GM23248 (cell line): ENCODE results near the gene KRTAP5-6. TPM values are rescaled to one million over a fixed set of nuclear protein-coding genes. Genes with fewer than 3 reads are reported as not detected.
A peak's percentile ranks its signal among the peaks of the same experiment; 100 is the strongest.

Source experiments
- DNase-seq: peaks from one replicate; pipeline ENCODE4 v3.0.0-alpha.2; 2015
- H2AFZ ChIP-seq: fragments of 200-600 bp; sonication (generic); 2 replicates; pipeline ENCODE4 v1.6.1; 2016; ENCODE audit warnings: antibody characterized with exemption
- H3F3A ChIP-seq: fragments of 200-600 bp; sonication (generic); 2 replicates; pipeline ENCODE4 v1.6.1; 2016; ENCODE audit warnings: mild to moderate bottlenecking, antibody characterized with exemption, mixed run types; ENCODE audit not compliant: insufficient read depth
- H3K27ac ChIP-seq: fragments of 200-600 bp; sonication (generic); 2 replicates; pipeline ENCODE4 v1.5.1; 2016; ENCODE audit warnings: mild to moderate bottlenecking
- H3K27me3 ChIP-seq: fragments of 200-600 bp; sonication (generic); replicated peaks from 2 replicates; pipeline ENCODE4 v1.6.1; 2016; ENCODE audit warnings: mild to moderate bottlenecking; ENCODE audit not compliant: insufficient read depth
- H3K36me3 ChIP-seq: fragments of 200-600 bp; sonication (generic); 2 replicates; pipeline ENCODE4 v1.6.1; 2016; ENCODE audit warnings: low read depth, mild to moderate bottlenecking
- H3K4me1 ChIP-seq: fragments of 200-600 bp; sonication (generic); 2 replicates; pipeline ENCODE4 v1.6.1; 2016; ENCODE audit warnings: mild to moderate bottlenecking; ENCODE audit not compliant: insufficient read depth
- H3K4me2 ChIP-seq: fragments of 200-600 bp; sonication (generic); one replicate; pipeline ENCODE4 v1.6.1; 2016; ENCODE audit warnings: mild to moderate bottlenecking; ENCODE audit not compliant: unreplicated experiment
- H3K4me3 ChIP-seq: fragments of 200-600 bp; sonication (generic); 2 replicates; pipeline ENCODE4 v1.5.1; 2016; ENCODE audit warnings: mild to moderate bottlenecking
- H3K79me2 ChIP-seq: fragments of 200-600 bp; sonication (generic); 2 replicates; pipeline ENCODE4 v1.6.1; 2016; ENCODE audit warnings: mild to moderate bottlenecking; ENCODE audit not compliant: insufficient read depth
- H3K9ac ChIP-seq: fragments of 200-600 bp; sonication (generic); 2 replicates; pipeline ENCODE4 v1.6.1; 2016; ENCODE audit warnings: mild to moderate bottlenecking
- H3K9me2 ChIP-seq: fragments of 200-600 bp; sonication (generic); 2 replicates; pipeline ENCODE4 v1.6.1; 2016; ENCODE audit warnings: mixed run types, mild to moderate bottlenecking, moderate library complexity; ENCODE audit not compliant: insufficient read depth
- H3K9me3 ChIP-seq: fragments of 200-600 bp; sonication (generic); one replicate; pipeline ENCODE4 v1.6.1; 2017; ENCODE audit warnings: low read depth
- H4K20me1 ChIP-seq: fragments of 200-600 bp; sonication (generic); 2 replicates; pipeline ENCODE4 v1.6.0; 2016; ENCODE audit not compliant: insufficient read depth
- EZH2 ChIP-seq: fragments of 200-600 bp; sonication (generic); IDR thresholded peaks from 2 replicates; pipeline ENCODE4 v1.6.1; 2018; ENCODE audit warnings: antibody characterized with exemption, mild to moderate bottlenecking; ENCODE audit not compliant: insufficient read depth, poor library complexity, severe bottlenecking
- EZH2phosphoT487 ChIP-seq: fragments of 200-600 bp; sonication (generic); IDR thresholded peaks from 2 replicates; pipeline ENCODE4 v1.6.1; 2018; ENCODE audit warnings: antibody characterized with exemption, moderate library complexity, mild to moderate bottlenecking, low read depth; ENCODE audit not compliant: insufficient read depth
- WGBS, 2 experiments: methylation state at CpG; one replicate each; pipeline ENCODE4 v1.1.6; 2015 to 2017; ENCODE audit warnings: low lambda C conversion rate in 2 of 2, low coverage in 1 of 2; ENCODE audit errors: missing lambda C conversion rate in 2 of 2; 5-methylcytosine and 5-hydroxymethylcytosine counted together
- in situ Hi-C: fragments of 300-500 bp; cut with MboI; formaldehyde crosslinking; loops from 2 replicates; pipeline ENCODE4 v1.15.0; 2020
- polyA plus RNA-seq: library from polyadenylated mRNA; unstranded; fragments of >200 nt; fragmentation: Nextera tagmentation; extraction: Ambion mirVana; gene quantifications from 2 replicates; pipeline ENCODE4 v1.2.1, GENCODE V29; 2016
- total RNA-seq: library from RNA; depleted of rRNA; stranded (reverse); fragments of >200 nt; shearing (Covaris generic); gene quantifications from 2 replicates; pipeline ENCODE4 v1.2.3, GENCODE V29; 2014

KRTAP5-6 gene
- total and polyA plus RNA-seq, 2 experiments from 2014 or later = not detected

DNA sequence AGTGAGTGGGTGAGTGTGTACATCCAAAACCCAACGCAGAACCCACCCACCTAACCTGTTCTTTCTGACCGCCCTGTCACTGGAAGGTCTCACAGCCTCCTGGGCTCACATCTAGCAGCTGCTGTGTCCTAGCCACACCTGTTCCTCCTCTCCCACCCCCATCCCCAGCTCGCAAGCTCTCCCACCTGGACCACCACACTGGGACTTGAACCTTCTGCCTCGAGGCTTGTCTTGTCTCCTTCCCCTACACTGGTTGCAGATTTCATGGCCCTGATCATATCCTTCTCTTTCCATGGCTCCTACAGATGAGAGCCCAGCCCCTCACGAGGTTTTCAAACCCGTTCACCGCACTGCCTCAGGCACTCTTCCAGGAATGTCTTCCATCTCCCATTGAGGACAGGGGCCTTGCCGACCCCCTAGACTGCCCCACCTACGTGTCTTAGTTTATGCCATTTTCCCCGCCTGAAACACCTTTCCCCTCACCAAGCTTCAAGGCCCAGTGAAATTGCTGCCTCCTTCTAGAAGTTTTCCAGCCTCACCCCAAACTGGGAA, 46.7 kb downstream of the KRTAP5-6 start:
- in situ Hi-C loops = no loop called here
- WGBS, 2 experiments = 60 to 67% methylated on average over 10 of the region's 10 CpGs
- H3K4me3 ChIP-seq = no peak overlapping the region

GRCh38 chr11:1744137-1744886, 47.3 kb downstream of the KRTAP5-6 start:
- peak; percentile 19 for DNase-seq
- TF ChIP-seq EZH2phosphoT487 = no peak
- TF ChIP-seq EZH2 = no peak
- H3K79me2 ChIP-seq = no peaks in the 10 kb centered on the region
- in situ Hi-C loops = no loop called here
- no peaks in the 10 kb centered on the region for H3K9me3 ChIP-seq
- no peak overlapping the region for H3K4me3 ChIP-seq
- H3K27ac ChIP-seq = no peak overlapping the region
- peaks cover 5% of the 10 kb centered on the region; the same call in 1 of the 2 replicates for H3K4me1 ChIP-seq
- no peaks in the 10 kb centered on the region for H3K36me3 ChIP-seq
- H2AFZ ChIP-seq = no peak overlapping the region
- H3K4me2 ChIP-seq = no peak overlapping the region
- no peak overlapping the region for H3K9ac ChIP-seq
- no peaks in the 10 kb centered on the region for H4K20me1 ChIP-seq
- H3F3A ChIP-seq = peaks cover 5% of the 10 kb centered on the region; the same call in 1 of the 2 replicates
- 66 to 70% methylated on average over 23 of the region's 23 CpGs for WGBS, 2 experiments
- H3K27me3 ChIP-seq = no peaks in the 10 kb centered on the region; the same call in 1 of the 2 replicates
- H3K9me2 ChIP-seq = no peaks in the 10 kb centered on the region

More for the DNA sequence above, 46.7 kb downstream of the KRTAP5-6 start:
- no peaks in the 10 kb centered on the region for H3K9me3 ChIP-seq
- H3K27ac ChIP-seq = no peak overlapping the region
- no peak overlapping the region for H3K4me2 ChIP-seq
- TF ChIP-seq EZH2phosphoT487 (no peak), EZH2 (no peak)
- no peaks in the 10 kb centered on the region for H3K36me3 ChIP-seq
- H3K9ac ChIP-seq = no peak overlapping the region
- H3F3A ChIP-seq = peaks cover 5% of the 10 kb centered on the region; the same call in 1 of the 2 replicates
- no peaks in the 10 kb centered on the region for H4K20me1 ChIP-seq
- no peaks in the 10 kb centered on the region for H3K9me2 ChIP-seq
- no peaks in the 10 kb centered on the region; the same call in 1 of the 2 replicates for H3K27me3 ChIP-seq
- H2AFZ ChIP-seq = no peak overlapping the region
- H3K4me1 ChIP-seq = 0 out of 2 replicates have a peak, but pooled peaks cover 5% of the 10 kb centered on the region
- no peak for DNase-seq
- no peaks in the 10 kb centered on the region for H3K79me2 ChIP-seq

- in situ Hi-C loops = no loop called here
- Histone ChIP-seq H3K9ac (no peak overlapping the region), H2AFZ (no peak overlapping the region), H3K4me3 (no peak overlapping the region), H3K9me3 (no peaks in the 10 kb centered on the region), H3K4me1 (peaks cover 11% of the 10 kb centered on the region), H3K79me2 (no peaks in the 10 kb centered on the region), H4K20me1 (no peaks in the 10 kb centered on the region), H3K27ac (no peak overlapping the region), H3K4me2 (no peak overlapping the region), H3F3A (peaks cover 5% of the 10 kb centered on the region; the same call in 1 of the 2 replicates), H3K36me3 (no peaks in the 10 kb centered on the region), H3K27me3 (no peaks in the 10 kb centered on the region; the same call in 1 of the 2 replicates), H3K9me2 (no peaks in the 10 kb centered on the region)
- DNase-seq = no peak
- no peak for TF ChIP-seq EZH2
- no peak for TF ChIP-seq EZH2phosphoT487
- 72 to 75% methylated on average over 15 to 18 of the region's 18 CpGs for WGBS, 2 experiments
Observed at GRCh38 chr11:1744891-1745700, 48.1 kb downstream of the KRTAP5-6 start.

DNA sequence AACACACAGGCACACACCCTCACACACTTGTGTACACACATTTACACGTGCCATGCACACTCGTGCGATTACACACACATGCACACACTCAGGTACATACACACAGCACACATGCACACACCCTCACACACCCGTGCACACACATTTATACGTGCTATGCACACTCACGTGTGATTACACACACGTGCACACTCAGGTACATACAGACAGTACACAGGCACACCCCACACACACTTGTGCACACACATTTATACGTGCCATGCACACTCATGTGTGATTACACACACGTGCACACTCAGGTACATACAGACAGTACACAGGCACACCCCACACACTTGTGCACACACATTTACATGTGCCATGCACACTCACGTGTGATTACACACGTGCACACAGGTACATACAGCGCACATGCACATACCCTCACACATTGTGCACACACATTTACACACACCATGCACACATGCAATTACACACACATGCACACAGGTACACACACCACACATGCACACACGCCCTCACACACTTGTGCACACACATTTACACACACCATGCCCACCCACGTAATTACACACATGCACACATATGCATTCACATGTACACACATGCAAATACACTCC, 48.8 kb downstream of the KRTAP5-6 start:
- Histone ChIP-seq H3K36me3 (no peaks in the 10 kb centered on the region), H3K9me2 (no peaks in the 10 kb centered on the region), H3K4me3 (no peak overlapping the region), H2AFZ (no peak overlapping the region), H3K27ac (no peak overlapping the region), H3K79me2 (no peaks in the 10 kb centered on the region), H3F3A (peaks cover 10% of the 10 kb centered on the region), H3K9me3 (no peaks in the 10 kb centered on the region), H3K4me2 (no peak overlapping the region), H3K27me3 (no peaks in the 10 kb centered on the region), H3K4me1 (peaks cover 18% of the 10 kb centered on the region), H3K9ac (no peak overlapping the region), H4K20me1 (no peaks in the 10 kb centered on the region)
- no peak for DNase-seq
- in situ Hi-C loops = no loop called here
- 91 to 94% methylated on average over 14 of the region's 14 CpGs for WGBS, 2 experiments
- TF ChIP-seq EZH2 = no peak
- TF ChIP-seq EZH2phosphoT487 = no peak
